ENCODE results near the gene PAN3.

- TF ChIP-seq, protein P1, sequence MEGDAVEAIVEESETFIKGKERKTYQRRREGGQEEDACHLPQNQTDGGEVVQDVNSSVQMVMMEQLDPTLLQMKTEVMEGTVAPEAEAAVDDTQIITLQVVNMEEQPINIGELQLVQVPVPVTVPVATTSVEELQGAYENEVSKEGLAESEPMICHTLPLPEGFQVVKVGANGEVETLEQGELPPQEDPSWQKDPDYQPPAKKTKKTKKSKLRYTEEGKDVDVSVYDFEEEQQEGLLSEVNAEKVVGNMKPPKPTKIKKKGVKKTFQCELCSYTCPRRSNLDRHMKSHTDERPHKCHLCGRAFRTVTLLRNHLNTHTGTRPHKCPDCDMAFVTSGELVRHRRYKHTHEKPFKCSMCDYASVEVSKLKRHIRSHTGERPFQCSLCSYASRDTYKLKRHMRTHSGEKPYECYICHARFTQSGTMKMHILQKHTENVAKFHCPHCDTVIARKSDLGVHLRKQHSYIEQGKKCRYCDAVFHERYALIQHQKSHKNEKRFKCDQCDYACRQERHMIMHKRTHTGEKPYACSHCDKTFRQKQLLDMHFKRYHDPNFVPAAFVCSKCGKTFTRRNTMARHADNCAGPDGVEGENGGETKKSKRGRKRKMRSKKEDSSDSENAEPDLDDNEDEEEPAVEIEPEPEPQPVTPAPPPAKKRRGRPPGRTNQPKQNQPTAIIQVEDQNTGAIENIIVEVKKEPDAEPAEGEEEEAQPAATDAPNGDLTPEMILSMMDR (IDR thresholded peaks at IDR 0.05; ENCODE audit: insufficient read depth, low read depth, low read length), result no peak
- TF ChIP-seq EZH2 (IDR thresholded peaks at IDR 0.05; ENCODE audit: insufficient read depth, low read length), result no peak
These were observed 177.8 kb downstream of the PAN3 start for GRCh38 chr13:28316129-28316528.

Data from astrocyte (in vitro differentiated cells and primary cell).